ENCODE results near the gene TNFSF11.

TNFSF11 gene, protein sequence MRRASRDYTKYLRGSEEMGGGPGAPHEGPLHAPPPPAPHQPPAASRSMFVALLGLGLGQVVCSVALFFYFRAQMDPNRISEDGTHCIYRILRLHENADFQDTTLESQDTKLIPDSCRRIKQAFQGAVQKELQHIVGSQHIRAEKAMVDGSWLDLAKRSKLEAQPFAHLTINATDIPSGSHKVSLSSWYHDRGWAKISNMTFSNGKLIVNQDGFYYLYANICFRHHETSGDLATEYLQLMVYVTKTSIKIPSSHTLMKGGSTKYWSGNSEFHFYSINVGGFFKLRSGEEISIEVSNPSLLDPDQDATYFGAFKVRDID

DNA sequence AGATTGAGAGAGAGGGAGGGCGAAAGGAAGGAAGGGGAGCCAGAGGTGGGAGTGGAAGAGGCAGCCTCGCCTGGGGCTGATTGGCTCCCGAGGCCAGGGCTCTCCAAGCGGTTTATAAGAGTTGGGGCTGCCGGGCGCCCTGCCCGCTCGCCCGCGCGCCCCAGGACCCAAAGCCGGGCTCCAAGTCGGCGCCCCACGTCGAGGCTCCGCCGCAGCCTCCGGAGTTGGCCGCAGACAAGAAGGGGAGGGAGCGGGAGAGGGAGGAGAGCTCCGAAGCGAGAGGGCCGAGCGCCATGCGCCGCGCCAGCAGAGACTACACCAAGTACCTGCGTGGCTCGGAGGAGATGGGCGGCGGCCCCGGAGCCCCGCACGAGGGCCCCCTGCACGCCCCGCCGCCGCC is at the start of gene TNFSF11:
TNFSF11 (plus strand) TSS at position 142 of the 400 bp plus-strand sequence; CDS start at position 294, 152 bp downstream.
- H3K36me3 Mint-ChIP-seq (ENCODE audit: low read depth), result no peaks in the 10 kb centered on the region
- H3K4me3 Mint-ChIP-seq, result peak within 1 kb of the TSS; percentile 74
- peaks cover 8% of the 10 kb centered on the region for H3K9me3 Mint-ChIP-seq
- peaks cover 66% of the 10 kb centered on the region for H3K27me3 Mint-ChIP-seq (ENCODE audit: low read depth)
- H3K4me1 Mint-ChIP-seq (ENCODE audit: low read depth), result peaks cover 10% of the 10 kb centered on the region
- H3K27ac Mint-ChIP-seq, result no peak within 1 kb of the TSS

DNA sequence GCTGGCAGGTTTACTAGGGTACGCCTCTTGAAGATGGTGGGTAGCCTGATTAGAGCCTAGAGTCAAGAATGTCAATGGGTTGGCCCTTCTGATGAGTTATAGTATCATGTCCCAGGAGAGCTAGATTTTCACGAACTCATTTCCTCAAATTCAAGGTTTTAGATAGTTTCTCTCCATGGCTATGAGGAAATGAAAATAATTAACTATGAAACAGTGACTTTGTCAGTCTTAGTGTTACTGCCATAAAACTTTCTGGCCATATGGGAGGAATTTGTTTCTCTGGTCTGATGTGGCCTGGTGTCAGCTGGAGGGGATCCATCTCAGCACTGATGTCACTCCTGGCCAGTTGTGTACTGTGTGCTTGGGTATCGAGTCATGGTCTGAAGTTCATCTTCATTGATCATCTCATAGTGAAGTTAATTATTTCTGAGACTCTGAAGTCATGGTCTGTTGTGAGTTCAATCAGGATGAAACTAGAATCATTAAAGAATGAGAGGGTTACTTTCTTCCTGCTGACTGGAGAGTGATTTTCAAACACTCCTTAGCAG is 49.4 kb upstream of the TNFSF11 start:
- H3K36me3 Mint-ChIP-seq (ENCODE audit: low read depth), result no peaks in the 10 kb centered on the region
- no peak overlapping the region for H3K4me3 Mint-ChIP-seq
- no peak overlapping the region for H3K27ac Mint-ChIP-seq
- H3K9me3 Mint-ChIP-seq, result peaks cover 11% of the 10 kb centered on the region
- H3K27me3 Mint-ChIP-seq (ENCODE audit: low read depth), result no peaks in the 10 kb centered on the region
- no peaks in the 10 kb centered on the region for H3K4me1 Mint-ChIP-seq (ENCODE audit: low read depth)

DNA sequence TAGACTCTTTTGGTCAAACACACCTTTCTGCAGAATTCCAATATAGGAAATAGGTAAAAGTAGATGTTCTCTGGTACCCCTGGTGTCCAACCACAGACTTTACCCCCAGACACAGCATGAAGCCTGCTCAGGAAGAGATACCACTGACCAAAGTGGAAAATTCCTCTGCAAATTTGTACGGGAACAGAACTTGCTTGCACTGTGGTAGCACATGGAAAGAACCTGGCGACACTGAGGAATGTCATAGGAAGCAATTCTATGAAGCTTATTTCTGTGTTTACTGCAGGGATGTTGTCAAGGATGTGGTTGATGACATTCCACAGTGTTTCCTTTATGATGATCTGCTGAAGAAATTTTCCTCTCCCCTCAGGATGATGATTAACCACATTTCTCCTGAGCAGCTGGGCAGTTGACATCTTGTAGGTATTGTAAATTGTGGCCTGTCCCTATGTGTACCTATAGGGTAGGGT is 48.9 kb upstream of the TNFSF11 start:
- no peaks in the 10 kb centered on the region for H3K36me3 Mint-ChIP-seq (ENCODE audit: low read depth)
- no peak overlapping the region for H3K4me3 Mint-ChIP-seq
- H3K9me3 Mint-ChIP-seq, result peaks cover 10% of the 10 kb centered on the region
- H3K4me1 Mint-ChIP-seq (ENCODE audit: low read depth), result no peaks in the 10 kb centered on the region
- no peaks in the 10 kb centered on the region for H3K27me3 Mint-ChIP-seq (ENCODE audit: low read depth)
- no peak overlapping the region for H3K27ac Mint-ChIP-seq

DNA sequence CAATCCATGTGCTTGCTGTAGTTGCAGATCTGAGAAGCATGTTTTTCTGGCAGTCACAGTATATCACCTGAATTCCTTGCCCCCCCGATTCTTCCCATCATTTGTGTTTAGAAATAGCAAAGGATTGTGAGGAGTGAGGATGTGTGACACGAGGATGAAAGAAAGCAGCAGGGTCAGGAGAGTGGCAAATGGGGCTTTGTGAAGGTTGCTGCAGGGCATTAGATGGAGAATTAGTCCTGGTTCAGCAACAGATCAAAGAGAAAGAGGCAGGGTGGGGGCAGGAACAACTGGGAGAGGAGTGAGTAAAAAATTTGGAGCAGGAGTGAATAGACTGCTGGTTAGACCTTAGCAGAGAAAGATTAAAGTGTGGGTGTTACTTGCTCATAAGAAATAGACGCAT is 47.7 kb upstream of the TNFSF11 start:
- Mint-ChIP-seq H3K27ac (no peak overlapping the region), H3K9me3 (peaks cover 10% of the 10 kb centered on the region), H3K36me3 (ENCODE audit: low read depth) (no peaks in the 10 kb centered on the region), H3K27me3 (ENCODE audit: low read depth) (no peaks in the 10 kb centered on the region), H3K4me3 (no peak overlapping the region), H3K4me1 (ENCODE audit: low read depth) (peaks cover 4% of the 10 kb centered on the region)

DNA sequence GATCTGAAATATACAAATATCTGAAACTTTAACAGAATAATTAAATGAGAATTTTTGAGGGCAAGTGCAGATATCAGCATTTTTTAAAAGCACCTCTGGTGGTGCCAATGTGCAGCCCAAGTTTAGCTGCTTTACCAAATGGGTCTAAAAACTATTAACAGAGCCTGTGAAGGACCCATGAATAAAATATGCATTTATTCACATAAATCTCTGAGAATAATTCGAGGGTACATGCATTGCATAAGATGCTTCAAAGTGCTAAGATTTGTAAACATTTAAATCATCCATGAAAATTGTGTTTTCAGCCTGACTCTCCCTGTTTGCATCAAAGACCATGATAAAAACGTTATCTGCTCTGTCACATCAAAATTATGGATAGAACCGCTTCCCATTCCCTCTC is 47.1 kb upstream of the TNFSF11 start:
- Mint-ChIP-seq H3K4me3 (no peak overlapping the region), H3K4me1 (ENCODE audit: low read depth) (peaks cover 4% of the 10 kb centered on the region), H3K36me3 (ENCODE audit: low read depth) (no peaks in the 10 kb centered on the region), H3K9me3 (peaks cover 10% of the 10 kb centered on the region), H3K27ac (no peak overlapping the region), H3K27me3 (ENCODE audit: low read depth) (no peaks in the 10 kb centered on the region)

DNA sequence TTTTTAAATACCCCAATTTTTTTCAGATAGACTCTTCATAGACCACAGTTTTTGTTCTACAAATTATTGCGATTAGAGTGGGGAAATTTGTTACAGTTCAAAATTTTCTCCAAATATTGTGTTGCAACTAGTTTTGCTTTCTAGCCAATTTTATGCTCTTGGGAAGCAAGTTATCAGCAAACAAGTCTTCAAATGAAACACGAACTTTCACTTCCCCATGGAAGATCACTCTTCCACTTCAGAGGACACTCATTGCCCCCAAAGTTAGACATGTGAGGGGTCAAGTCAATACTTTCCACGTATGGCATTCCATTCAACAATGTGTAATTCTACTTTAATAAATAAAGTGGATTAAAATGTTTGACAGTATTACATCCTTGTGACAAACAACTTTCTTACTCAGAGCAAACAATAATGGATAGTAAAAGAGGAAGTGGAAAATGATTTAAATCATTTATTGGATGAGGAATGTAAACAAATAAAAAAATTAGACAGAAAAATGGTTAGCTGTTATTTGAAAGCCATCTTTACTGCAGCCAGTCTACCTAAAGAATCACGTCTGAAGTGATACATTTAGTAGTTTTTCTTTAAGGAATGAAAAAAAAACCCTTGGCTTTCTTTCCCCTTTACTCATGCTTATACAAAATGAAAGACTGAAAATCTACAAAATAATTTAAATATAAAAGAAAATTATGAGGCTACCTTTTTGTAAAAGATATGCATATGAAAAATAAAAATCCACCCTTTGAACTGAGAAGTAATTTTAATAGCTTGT is 41.2 kb upstream of the TNFSF11 start:
- Mint-ChIP-seq H3K4me3 (no peak overlapping the region), H3K36me3 (ENCODE audit: low read depth) (no peaks in the 10 kb centered on the region), H3K4me1 (ENCODE audit: low read depth) (peaks cover 4% of the 10 kb centered on the region), H3K27ac (no peak overlapping the region), H3K9me3 (no peaks in the 10 kb centered on the region), H3K27me3 (ENCODE audit: low read depth) (no peaks in the 10 kb centered on the region)

DNA sequence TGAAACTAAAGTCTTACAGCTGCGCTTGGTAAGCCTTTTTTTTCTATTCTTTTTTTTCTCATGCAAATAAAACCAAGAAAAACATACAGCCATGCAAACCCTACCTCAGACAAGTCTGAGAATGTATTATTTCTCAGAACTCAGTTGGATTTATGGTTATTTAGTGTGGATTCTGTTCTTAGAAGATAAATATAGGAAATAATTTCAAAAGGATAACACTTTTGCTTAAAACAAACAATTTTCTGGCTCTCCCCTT is 40.7 kb upstream of the TNFSF11 start:
- Mint-ChIP-seq H3K4me1 (ENCODE audit: low read depth) (peaks cover 4% of the 10 kb centered on the region), H3K27ac (no peak overlapping the region), H3K9me3 (no peaks in the 10 kb centered on the region), H3K36me3 (ENCODE audit: low read depth) (no peaks in the 10 kb centered on the region), H3K27me3 (ENCODE audit: low read depth) (no peaks in the 10 kb centered on the region), H3K4me3 (no peak overlapping the region)

DNA sequence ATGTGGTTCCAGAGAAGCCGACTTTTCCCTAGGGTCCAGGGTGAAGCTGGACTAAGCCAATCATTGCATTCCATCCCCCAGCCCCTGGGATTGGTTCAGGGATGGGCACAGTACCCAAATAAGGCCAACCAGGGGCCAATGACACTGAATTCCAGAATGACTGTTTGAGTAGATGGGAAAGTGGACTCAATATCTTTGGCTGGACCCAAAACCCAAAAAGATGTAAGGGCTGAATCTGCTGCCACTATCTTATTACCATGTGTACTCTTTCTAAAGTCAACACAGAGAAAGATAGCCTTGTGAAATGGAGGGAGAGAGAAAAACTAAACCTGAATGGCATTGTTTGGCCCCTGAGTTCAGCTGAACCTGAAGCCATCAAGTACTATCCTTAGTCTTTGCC is 39.2 kb upstream of the TNFSF11 start:
- no peaks in the 10 kb centered on the region for H3K36me3 Mint-ChIP-seq (ENCODE audit: low read depth)
- H3K27ac Mint-ChIP-seq, result no peak overlapping the region
- H3K4me1 Mint-ChIP-seq (ENCODE audit: low read depth), result peaks cover 4% of the 10 kb centered on the region
- no peak overlapping the region for H3K4me3 Mint-ChIP-seq
- no peaks in the 10 kb centered on the region for H3K27me3 Mint-ChIP-seq (ENCODE audit: low read depth)
- no peaks in the 10 kb centered on the region for H3K9me3 Mint-ChIP-seq

DNA sequence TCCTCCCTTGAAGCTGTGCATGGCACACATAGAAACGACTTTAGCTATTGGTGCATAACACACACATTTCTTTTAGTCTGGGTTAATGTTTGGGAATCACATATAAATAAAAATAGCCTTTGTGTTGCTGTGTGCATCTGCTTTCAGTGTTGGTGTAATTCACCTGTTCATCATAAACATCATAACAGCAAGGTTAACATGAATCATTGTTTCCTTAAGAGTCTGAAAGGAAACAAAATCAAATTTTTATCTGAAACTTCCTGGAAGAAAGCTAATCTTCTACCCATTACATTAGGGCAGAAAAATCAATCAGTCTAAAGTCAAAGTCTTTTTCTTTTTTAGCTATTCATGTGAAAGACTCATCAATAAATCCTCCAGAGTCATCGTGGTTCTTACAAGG is 35.0 kb upstream of the TNFSF11 start:
- Mint-ChIP-seq H3K4me1 (ENCODE audit: low read depth) (no peaks in the 10 kb centered on the region), H3K4me3 (no peak overlapping the region), H3K36me3 (ENCODE audit: low read depth) (peaks cover 2% of the 10 kb centered on the region), H3K27ac (no peak overlapping the region), H3K9me3 (no peaks in the 10 kb centered on the region), H3K27me3 (ENCODE audit: low read depth) (no peaks in the 10 kb centered on the region)

DNA sequence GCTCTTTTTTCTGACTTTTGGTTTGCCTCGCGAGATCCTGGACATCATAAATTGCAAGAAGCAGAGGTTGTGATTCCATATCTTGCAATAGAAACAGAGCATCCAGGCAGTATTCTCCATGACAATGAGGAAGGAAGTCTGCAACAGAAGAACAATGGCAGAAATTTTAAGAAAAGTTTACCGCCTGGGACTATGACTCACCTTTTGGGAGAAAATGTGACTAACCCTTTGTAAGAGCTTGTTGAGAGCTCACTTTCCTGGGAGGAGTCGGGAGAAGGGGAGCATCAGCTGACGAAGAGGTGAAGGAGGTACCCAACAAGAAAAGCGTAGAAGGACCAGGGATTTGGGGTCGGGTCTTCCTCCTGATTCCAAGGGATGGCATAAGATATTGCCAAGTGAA is 34.3 kb upstream of the TNFSF11 start:
- Mint-ChIP-seq H3K4me3 (no peak overlapping the region), H3K27me3 (ENCODE audit: low read depth) (no peaks in the 10 kb centered on the region), H3K36me3 (ENCODE audit: low read depth) (peaks cover 2% of the 10 kb centered on the region), H3K4me1 (ENCODE audit: low read depth) (no peaks in the 10 kb centered on the region), H3K27ac (no peak overlapping the region), H3K9me3 (no peaks in the 10 kb centered on the region)

DNA sequence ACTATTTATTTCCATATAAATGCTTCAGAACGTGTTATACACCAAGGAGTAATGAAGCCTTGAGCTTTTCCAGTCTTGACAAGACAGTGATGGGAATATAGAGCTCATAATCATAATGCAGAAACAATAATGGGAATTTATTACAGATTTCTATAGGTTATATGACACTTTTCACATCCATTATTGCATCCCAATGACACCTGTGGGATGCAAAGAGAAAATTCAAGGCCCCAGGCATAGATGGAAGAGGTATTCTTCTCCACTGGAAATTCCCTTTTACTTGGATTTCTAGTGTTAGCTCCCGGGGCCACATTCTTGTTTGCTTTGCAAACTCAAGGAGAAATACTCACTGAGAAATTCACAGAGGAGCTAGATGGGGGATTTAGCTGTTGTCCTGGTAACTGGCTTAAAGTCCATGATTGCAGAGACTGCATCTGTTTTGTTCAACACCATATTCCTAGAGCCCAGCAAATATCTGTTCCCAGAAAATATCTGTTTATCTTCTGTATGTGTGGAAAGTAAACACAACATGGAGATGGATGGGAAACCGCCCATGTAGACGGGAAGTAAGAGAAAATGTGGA is 30.6 kb upstream of the TNFSF11 start:
- H3K9me3 Mint-ChIP-seq, result no peaks in the 10 kb centered on the region

DNA sequence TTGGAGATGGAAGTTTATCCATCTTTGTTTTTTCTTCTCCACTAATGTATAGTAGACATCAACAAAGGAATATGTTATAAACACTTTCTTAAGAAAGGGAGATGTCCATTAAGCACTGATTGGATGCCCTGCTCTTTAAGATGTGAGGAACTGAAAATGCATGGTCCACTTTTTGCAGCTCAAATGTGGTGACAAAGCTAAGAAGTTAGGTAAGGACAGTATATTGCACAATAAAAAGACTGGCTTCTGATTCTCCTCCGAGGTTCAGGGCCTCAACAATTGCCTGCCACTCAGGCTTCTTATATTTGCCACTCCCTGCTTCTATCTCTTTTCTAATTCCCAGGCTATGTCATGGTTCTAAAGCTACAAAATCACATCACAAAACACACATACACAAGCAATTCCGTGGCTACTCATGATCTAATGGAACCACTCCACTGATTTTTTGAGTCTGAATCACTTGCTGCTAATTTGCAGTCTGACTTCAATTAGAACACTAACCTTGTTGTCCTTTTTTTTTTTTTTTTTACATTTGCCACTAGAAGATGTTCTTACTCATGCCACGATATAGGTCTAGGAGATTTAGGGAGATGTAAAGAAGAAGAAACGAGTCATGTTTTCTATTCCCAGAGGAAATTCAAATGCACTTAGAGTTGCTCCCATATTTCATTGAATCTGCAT is 29.6 kb upstream of the TNFSF11 start:
- H3K27ac Mint-ChIP-seq, result no peak overlapping the region
- H3K4me1 Mint-ChIP-seq (ENCODE audit: low read depth), result peaks cover 4% of the 10 kb centered on the region
- peaks cover 2% of the 10 kb centered on the region for H3K36me3 Mint-ChIP-seq (ENCODE audit: low read depth)
- H3K4me3 Mint-ChIP-seq, result no peak overlapping the region
- no peaks in the 10 kb centered on the region for H3K9me3 Mint-ChIP-seq
- H3K27me3 Mint-ChIP-seq (ENCODE audit: low read depth), result no peaks in the 10 kb centered on the region

More for the DNA sequence above, 30.6 kb upstream of the TNFSF11 start:
- peaks cover 2% of the 10 kb centered on the region for H3K36me3 Mint-ChIP-seq (ENCODE audit: low read depth)
- H3K27ac Mint-ChIP-seq, result no peak overlapping the region
- H3K4me3 Mint-ChIP-seq, result no peak overlapping the region
- H3K4me1 Mint-ChIP-seq (ENCODE audit: low read depth), result peaks cover 4% of the 10 kb centered on the region
- H3K27me3 Mint-ChIP-seq (ENCODE audit: low read depth), result no peaks in the 10 kb centered on the region

DNA sequence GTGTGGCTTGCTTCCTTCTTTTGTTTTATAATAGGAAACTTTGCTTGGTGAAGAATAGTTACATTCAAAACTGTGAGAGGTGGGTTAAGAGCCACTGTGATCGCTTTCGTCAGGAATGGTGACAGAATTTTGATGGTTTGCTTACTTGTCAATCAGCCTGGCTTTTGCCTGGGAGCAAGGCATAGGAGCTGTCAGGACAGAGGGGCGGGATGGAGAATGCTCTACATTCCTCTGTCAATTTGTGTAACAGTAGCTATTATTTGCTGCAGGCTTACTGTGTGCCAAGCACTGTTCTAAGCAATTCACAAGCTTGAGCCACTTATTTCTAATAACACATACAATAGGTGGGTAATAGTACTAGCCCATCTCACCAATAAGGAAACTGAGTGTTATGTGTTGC is 28.1 kb upstream of the TNFSF11 start:
- H3K4me1 Mint-ChIP-seq (ENCODE audit: low read depth), result peaks cover 4% of the 10 kb centered on the region
- H3K9me3 Mint-ChIP-seq, result no peaks in the 10 kb centered on the region
- H3K36me3 Mint-ChIP-seq (ENCODE audit: low read depth), result peaks cover 2% of the 10 kb centered on the region
- no peak overlapping the region for H3K4me3 Mint-ChIP-seq
- H3K27ac Mint-ChIP-seq, result no peak overlapping the region
- H3K27me3 Mint-ChIP-seq (ENCODE audit: low read depth), result no peaks in the 10 kb centered on the region

DNA sequence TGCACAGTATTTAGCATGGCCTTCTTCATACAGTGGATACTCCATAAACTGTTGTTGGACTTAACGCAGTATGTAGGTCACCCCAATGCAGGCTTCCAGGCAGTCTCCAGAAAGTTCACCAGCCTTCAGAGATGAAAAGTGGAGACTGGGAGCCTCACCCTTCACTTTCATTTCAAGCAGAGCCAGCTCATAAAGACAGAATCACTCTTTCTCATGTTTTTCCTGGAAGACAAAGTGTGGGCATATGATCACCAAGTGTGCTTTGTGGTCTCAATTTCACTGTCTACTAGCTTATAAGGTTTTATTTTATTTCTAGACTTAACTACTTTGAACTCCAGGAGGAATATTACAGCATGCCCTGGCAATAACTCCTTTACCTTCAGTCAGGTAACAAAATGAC is 26.3 kb upstream of the TNFSF11 start:
- no peak overlapping the region for H3K27ac Mint-ChIP-seq
- no peaks in the 10 kb centered on the region for H3K36me3 Mint-ChIP-seq (ENCODE audit: low read depth)
- H3K4me1 Mint-ChIP-seq (ENCODE audit: low read depth), result peaks cover 4% of the 10 kb centered on the region
- H3K4me3 Mint-ChIP-seq, result no peak overlapping the region
- peaks cover 6% of the 10 kb centered on the region for H3K27me3 Mint-ChIP-seq (ENCODE audit: low read depth)
- peaks cover 3% of the 10 kb centered on the region for H3K9me3 Mint-ChIP-seq
